NCI-H69 (cell line): ENCODE data around the gene SDC4.
A peak's percentile ranks its signal among the peaks of the same experiment; 100 is the strongest.
"Not testable (repeated sequence)": the region's sequence is repeated elsewhere in the genome, so short reads cannot be mapped to it uniquely, and the experiment has no call there.

Source experiments
- DNase-seq: peaks from one replicate; lab custom pipeline; 2025; lab: John Stamatoyannopoulos, UW

SDC4 gene

GRCh38 chr20:45363611-45364492, 15.6 kb upstream of the SDC4 start:
- no peak for DNase-seq

- DNase-seq, result peak; percentile 95
These were observed 14.8 kb upstream of the SDC4 start, which contains the start of gene SYS1 for GRCh38 chr20:45362804-45363610. SYS1 (plus strand) TSS chr20:45363156; CDS start chr20:45363532, 376 bp downstream.

GRCh38 chr20:45361793-45362192, 13.6 kb upstream of the SDC4 start:
- no peak for DNase-seq

GRCh38 chr20:45359406-45360148, 11.4 kb upstream of the SDC4 start:
- no peak for DNase-seq

- no peak for DNase-seq
These were observed 10.8 kb upstream of the SDC4 start for GRCh38 chr20:45359069-45359405.

- DNase-seq, result peak; percentile 13
These were observed 10.3 kb upstream of the SDC4 start for GRCh38 chr20:45358282-45359068.

- DNase-seq, result no peak
These were observed 7.2 kb upstream of the SDC4 start for GRCh38 chr20:45355209-45356084.

GRCh38 chr20:45354423-45355208, 6.4 kb upstream of the SDC4 start:
- DNase-seq, result no peak

- DNase-seq, result no peak
These were observed 5.5 kb upstream of the SDC4 start for GRCh38 chr20:45353746-45354145.

GRCh38 chr20:45352729-45353128, 4.5 kb upstream of the SDC4 start:
- no peak for DNase-seq

GRCh38 chr20:45350795-45351194, 2.6 kb upstream of the SDC4 start:
- not testable (repeated sequence) for DNase-seq

GRCh38 chr20:45350217-45350616, 2.0 kb upstream of the SDC4 start:
- no peak for DNase-seq

- DNase-seq, result no peak
These were observed 808 bp downstream of the SDC4 start for GRCh38 chr20:45347297-45347935.

- no peak for DNase-seq
These were observed 1.4 kb downstream of the SDC4 start for GRCh38 chr20:45346851-45347250.

- no peak for DNase-seq
These were observed 1.9 kb downstream of the SDC4 start for GRCh38 chr20:45346291-45346718.

GRCh38 chr20:45345104-45345936, 2.9 kb downstream of the SDC4 start:
- DNase-seq, result peak; percentile 38

GRCh38 chr20:45344168-45344860, 3.9 kb downstream of the SDC4 start:
- DNase-seq, result peak; percentile 53
